ENCODE measurements around the gene ROBO1. TPM values are rescaled to one million over a fixed set of nuclear protein-coding genes. Genes with fewer than 3 reads are reported as not detected.

Gene ROBO1
- total RNA-seq, 1 experiment from 2014 or later = 33.9 TPM

GRCh38 chr3:79246875-79247724, 520.7 kb downstream of the ROBO1 start:
- H3K4me3 Mint-ChIP-seq (ENCODE audit: low read depth, unreplicated experiment) = no peak overlapping the region
- no TSS peak for BruUV-seq (replicated peaks)
- peaks cover 2% of the 10 kb centered on the region for H3K9me3 Mint-ChIP-seq (ENCODE audit: low read depth, unreplicated experiment)
- intact Hi-C loops (cut with micrococcal nuclease; ENCODE audit: unreplicated experiment) = no loop called here
- CTCF ChIA-PET = interaction anchor here (0.6 kb wide), 1 partner anchor 21 kb away, joined by 3 read pairs; no protein-coding TSS in a partner anchor
- H3K4me1 Mint-ChIP-seq (ENCODE audit: low read depth, unreplicated experiment) = no peaks in the 10 kb centered on the region
- no peaks in the 10 kb centered on the region for H3K36me3 Mint-ChIP-seq (ENCODE audit: insufficient read depth, unreplicated experiment)
- no peak for TF ChIP-seq CTCF (IDR thresholded peaks at IDR 0.05; ENCODE audit: unreplicated experiment)
- no peak for DNase-seq
- H3K27me3 Mint-ChIP-seq (ENCODE audit: unreplicated experiment) = no peaks in the 10 kb centered on the region
- H3K27ac Mint-ChIP-seq (ENCODE audit: unreplicated experiment) = no peak overlapping the region

GRCh38 chr3:79245284-79246138, 522.3 kb downstream of the ROBO1 start:
- CTCF ChIA-PET = no interaction called here
- no peaks in the 10 kb centered on the region for H3K27me3 Mint-ChIP-seq (ENCODE audit: unreplicated experiment)
- H3K4me3 Mint-ChIP-seq (ENCODE audit: low read depth, unreplicated experiment) = no peak overlapping the region
- intact Hi-C loops (cut with micrococcal nuclease; ENCODE audit: unreplicated experiment) = no loop called here
- H3K27ac Mint-ChIP-seq (ENCODE audit: unreplicated experiment) = no peak overlapping the region
- BruUV-seq (replicated peaks) = no TSS peak
- no peaks in the 10 kb centered on the region for H3K36me3 Mint-ChIP-seq (ENCODE audit: insufficient read depth, unreplicated experiment)
- peaks cover 2% of the 10 kb centered on the region for H3K9me3 Mint-ChIP-seq (ENCODE audit: low read depth, unreplicated experiment)
- no peak for DNase-seq
- H3K4me1 Mint-ChIP-seq (ENCODE audit: low read depth, unreplicated experiment) = no peaks in the 10 kb centered on the region
- no peak for TF ChIP-seq CTCF (IDR thresholded peaks at IDR 0.05; ENCODE audit: unreplicated experiment)

GRCh38 chr3:79236496-79236895, 531.3 kb downstream of the ROBO1 start:
- no peaks in the 10 kb centered on the region for H3K36me3 Mint-ChIP-seq (ENCODE audit: insufficient read depth, unreplicated experiment)
- no peak overlapping the region for H3K27ac Mint-ChIP-seq (ENCODE audit: unreplicated experiment)
- no peaks in the 10 kb centered on the region for H3K27me3 Mint-ChIP-seq (ENCODE audit: unreplicated experiment)
- no peaks in the 10 kb centered on the region for H3K9me3 Mint-ChIP-seq (ENCODE audit: low read depth, unreplicated experiment)
- H3K4me1 Mint-ChIP-seq (ENCODE audit: low read depth, unreplicated experiment) = no peaks in the 10 kb centered on the region
- no peak for DNase-seq
- TF ChIP-seq CTCF (IDR thresholded peaks at IDR 0.05; ENCODE audit: unreplicated experiment) = no peak
- CTCF ChIA-PET = no interaction called here
- intact Hi-C loops (cut with micrococcal nuclease; ENCODE audit: unreplicated experiment) = no loop called here
- no peak overlapping the region for H3K4me3 Mint-ChIP-seq (ENCODE audit: low read depth, unreplicated experiment)
- no TSS peak for BruUV-seq (replicated peaks)

GRCh38 chr3:79233431-79234060, 534.3 kb downstream of the ROBO1 start:
- intact Hi-C loops (cut with micrococcal nuclease; ENCODE audit: unreplicated experiment) = no loop called here
- H3K27me3 Mint-ChIP-seq (ENCODE audit: unreplicated experiment) = no peaks in the 10 kb centered on the region
- no TSS peak for BruUV-seq (replicated peaks)
- CTCF ChIA-PET = no interaction called here
- no peak for TF ChIP-seq CTCF (IDR thresholded peaks at IDR 0.05; ENCODE audit: unreplicated experiment)
- no peaks in the 10 kb centered on the region for H3K36me3 Mint-ChIP-seq (ENCODE audit: insufficient read depth, unreplicated experiment)
- no peak overlapping the region for H3K4me3 Mint-ChIP-seq (ENCODE audit: low read depth, unreplicated experiment)
- no peak for DNase-seq
- H3K9me3 Mint-ChIP-seq (ENCODE audit: low read depth, unreplicated experiment) = no peaks in the 10 kb centered on the region
- H3K4me1 Mint-ChIP-seq (ENCODE audit: low read depth, unreplicated experiment) = no peaks in the 10 kb centered on the region
- no peak overlapping the region for H3K27ac Mint-ChIP-seq (ENCODE audit: unreplicated experiment)
